Ovary (tissue), 9 donors: Measurements from ENCODE around the gene PPP2R5D. TPM values are rescaled to one million over a fixed set of nuclear protein-coding genes. Genes with fewer than 3 reads are reported as not detected.
"Not testable (repeated sequence)": the region's sequence is repeated elsewhere in the genome, so short reads cannot be mapped to it uniquely, and the experiment has no call there.

Experiments used
- DNase-seq, 5 donors: peaks; one replicate each; pipeline ENCODE4 v3.0.0-alpha.2; 2019 to 2020
- H3K27ac ChIP-seq, 2 donors: fragments of 200-600 bp; one replicate each; pipeline versions ENCODE4 v1.5.1 to v1.8.0; 2019 to 2022
- H3K27me3 ChIP-seq: fragments of 200-600 bp; one replicate; pipeline ENCODE4 v1.8.0; 2022
- H3K36me3 ChIP-seq: fragments of 200-600 bp; sonication (generic); one replicate; pipeline ENCODE4 v1.5.1; 2019
- H3K4me1 ChIP-seq: one replicate; pipeline ENCODE4 v1.8.1; 2013; ENCODE audit warnings: mild to moderate bottlenecking, moderate library complexity; ENCODE audit not compliant: insufficient read depth
- H3K4me3 ChIP-seq: fragments of 200-600 bp; sonication (generic); one replicate; pipeline ENCODE4 v1.5.1; 2017
- H3K9me3 ChIP-seq, 2 donors: fragments of 200-600 bp in 1 of 2; sonication (generic) in 1 of 2; one replicate each; pipeline versions ENCODE4 v1.5.1 to v1.8.1; 2013 to 2019; ENCODE audit warnings: mild to moderate bottlenecking in 1 of 2, moderate library complexity in 1 of 2
- CTCF ChIP-seq, 3 donors: fragments of 450-650 bp in 2 of 3; fragments of 200-600 bp in 1 of 3; IDR thresholded peaks; one replicate each; pipeline versions ENCODE4 v1.5.1 to v1.8.0; 2016 to 2022; ENCODE audit warnings: antibody characterized with exemption in 3 of 3, mild to moderate bottlenecking in 1 of 3
- EP300 ChIP-seq: sonication (generic); formaldehyde crosslinking; IDR thresholded peaks from one replicate; pipeline ENCODE4 v1.6.1; 2017; ENCODE audit warnings: antibody characterized with exemption
- POLR2A ChIP-seq: fragments of 450-650 bp; IDR thresholded peaks from one replicate; pipeline ENCODE4 v1.6.1; 2017; ENCODE audit warnings: antibody characterized with exemption, mild to moderate bottlenecking, moderate library complexity
- WGBS, 3 donors: extraction: QIAGEN DNeasy Blood & Tissue Kit in 1 of 3; methylation state at CpG; one replicate each; pipeline versions ENCODE4 v1.1.5 to v1.1.7; 2013 to 2017; 5-methylcytosine and 5-hydroxymethylcytosine counted together
- intact Hi-C, 4 donors: fragments of 100-400 bp; cut with DNase I; formaldehyde crosslinking; loops; one replicate each; pipeline versions ENCODE4 v1.11.0 to v1.15.1; 2022 to 2023
- polyA plus RNA-seq, 2 donors: library from polyadenylated mRNA; stranded (reverse); fragments of 200-250 nt in 1 of 2; fragments of 350-450 nt in 1 of 2; fragmentation: Illumina TruSeq in 1 of 2; extraction: RNeasy Lipid Tissue Mini Kit (QIAGEN cat#74804) in 1 of 2; gene quantifications; one replicate each; pipeline ENCODE4 v1.2.3, GENCODE V29; 2013 to 2014
- total RNA-seq, 7 donors: library from RNA; depleted of rRNA in 2 of 7; stranded (reverse); fragments of >200 nt in 2 of 7; fragmentation: NEBNext Ultra II Directional in 3 of 7; extraction: Animal tissue kit (Norgen Biotek cat#: 25700) in 3 of 7; gene quantifications; one replicate each; pipeline versions ENCODE4 v1.1.0 to v1.2.4, GENCODE V29; 2016 to 2023
- donor health status: DM: no; HTN: no; CAD: no; lungs with moderate emphysema.
- donor health status: DM: no; HTN: no; CAD: no.
- donor health status: Bipolar disorder and iron deficiency.
- donor health status: DM: yes; HTN: yes; CAD: no.
- donor health status: DM: no; HTN: no; CAD: no.
- donor health status: DM: yes; HTN: yes; CAD: no.

Gene PPP2R5D
- total and polyA plus RNA-seq, 9 donors = 20.4 to 78.1 (median 34.1) TPM

- H3K4me1 ChIP-seq = no peaks in the 10 kb centered on the region
- no peak overlapping the region for H3K27ac ChIP-seq
- TF ChIP-seq CTCF (IDR thresholded peaks at IDR 0.05) = no peak
- no peak for TF ChIP-seq EP300
- TF ChIP-seq POLR2A = no peak
- WGBS, 3 donors = 78 to 89% (median 85%) methylated on average over 2 of the region's 2 CpGs
- H3K4me3 ChIP-seq = no peak overlapping the region
- H3K36me3 ChIP-seq = no peaks in the 10 kb centered on the region
- no peaks in the 10 kb centered on the region for H3K27me3 ChIP-seq
- no peaks in the 10 kb centered on the region for H3K9me3 ChIP-seq
- intact Hi-C loops = no loop called here
- DNase-seq = no peak
Measured at GRCh38 chr6:42993445-42993844, 9.1 kb downstream of the PPP2R5D start.

DNA sequence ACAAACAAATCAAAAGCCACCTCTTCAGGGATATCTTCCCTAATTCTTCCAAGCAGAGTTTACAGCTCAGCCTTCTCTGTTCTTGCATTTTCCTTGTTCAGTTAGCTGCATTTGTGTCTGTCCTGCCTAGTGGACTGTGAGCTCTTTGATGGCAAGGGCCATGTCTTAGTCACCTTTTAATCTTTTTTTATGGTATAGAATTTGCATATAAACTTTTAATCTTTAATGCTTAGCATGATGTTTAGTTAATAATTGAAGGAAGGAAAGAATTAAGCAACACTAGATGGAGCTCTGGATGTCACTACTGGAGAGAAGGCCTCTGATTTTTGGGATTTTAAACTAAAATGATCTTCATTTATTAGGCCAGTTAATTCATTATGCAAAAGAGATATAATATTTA is 12.1 kb downstream of the PPP2R5D start:
- no peaks in the 10 kb centered on the region for H3K27me3 ChIP-seq
- H3K36me3 ChIP-seq = no peaks in the 10 kb centered on the region
- no peaks in the 10 kb centered on the region for H3K9me3 ChIP-seq
- no peak for TF ChIP-seq EP300
- H3K4me1 ChIP-seq = no peaks in the 10 kb centered on the region
- intact Hi-C loops = no loop called here
- no peak overlapping the region for H3K4me3 ChIP-seq
- DNase-seq = no peak
- H3K27ac ChIP-seq = no peak overlapping the region

- DNase-seq, intact Hi-C loops, H3K4me1 ChIP-seq, H3K36me3 ChIP-seq, H3K9me3 ChIP-seq, H3K27ac ChIP-seq, H3K27me3 ChIP-seq, H3K4me3 ChIP-seq: not testable (repeated sequence)
- 92 to 97% (median 94%) methylated on average over 9 of the region's 9 CpGs for WGBS, 3 donors
Measured at GRCh38 chr6:42998205-42998604, 13.8 kb downstream of the PPP2R5D start.

DNA sequence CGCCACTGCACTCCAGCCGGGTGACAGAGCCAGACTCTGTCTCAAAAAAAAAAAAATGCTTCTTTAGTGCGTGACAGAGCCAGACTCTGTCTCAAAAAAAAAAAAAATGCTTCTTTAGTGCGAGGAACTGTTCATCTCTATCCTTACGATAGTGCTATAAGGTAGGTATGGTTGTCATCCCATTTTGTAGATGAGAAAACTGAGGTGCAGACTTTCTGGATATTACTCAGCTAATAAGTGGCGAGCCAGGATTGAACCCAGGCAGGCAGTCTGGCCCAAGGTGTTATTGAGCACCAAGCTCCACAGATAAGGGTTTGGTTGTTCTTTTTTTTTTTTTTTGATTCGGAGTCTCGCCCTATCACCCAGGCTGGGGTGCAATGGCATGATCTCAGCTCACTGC is 17.5 kb downstream of the PPP2R5D start:
- Histone ChIP-seq H3K36me3 (no peaks in the 10 kb centered on the region), H3K9me3 (no peaks in the 10 kb centered on the region), H3K27me3 (no peaks in the 10 kb centered on the region), H3K4me3 (no peak overlapping the region), H3K27ac (no peak overlapping the region), H3K4me1 (no peaks in the 10 kb centered on the region)
- DNase-seq = no peak
- intact Hi-C loops = no loop called here
- WGBS, 3 donors = 95 to 98% (median 95%) methylated on average over 8 of the region's 8 CpGs
- TF ChIP-seq EP300 = no peak
- TF ChIP-seq POLR2A = no peak
- no peak for TF ChIP-seq CTCF (IDR thresholded peaks at IDR 0.05)

DNA sequence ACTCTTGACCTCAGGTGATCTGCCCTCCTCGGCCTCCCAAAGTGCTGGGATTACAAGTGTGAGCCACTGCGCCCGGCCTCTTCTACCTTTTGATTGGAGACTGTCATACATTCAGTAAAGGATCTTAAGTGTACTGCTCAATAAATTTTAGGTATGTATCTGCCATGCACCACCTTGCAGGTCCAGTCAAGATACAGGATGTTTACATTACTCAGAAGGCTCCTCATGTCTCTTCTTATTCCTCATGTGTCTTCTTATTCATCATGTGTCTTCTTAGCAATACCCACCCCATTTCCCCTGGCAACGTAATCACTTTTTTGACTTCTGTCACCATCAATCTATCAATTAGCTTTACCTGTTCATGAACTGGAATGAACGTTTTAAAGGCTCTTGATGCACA is 21.5 kb downstream of the PPP2R5D start:
- Histone ChIP-seq H3K27ac (no peak overlapping the region), H3K36me3 (no peaks in the 10 kb centered on the region), H3K4me3 (no peak overlapping the region), H3K27me3 (no peaks in the 10 kb centered on the region), H3K4me1 (no peaks in the 10 kb centered on the region), H3K9me3 (no peaks in the 10 kb centered on the region)
- 84 to 87% (median 85%) methylated on average over 5 of the region's 5 CpGs for WGBS, 3 donors
- no peak for DNase-seq
- intact Hi-C loops = no loop called here
- TF ChIP-seq CTCF (IDR thresholded peaks at IDR 0.05) (no peak), EP300 (no peak), POLR2A (no peak)

GRCh38 chr6:43006251-43006650 is 21.9 kb downstream of the PPP2R5D start:
- H3K4me3 ChIP-seq = no peak overlapping the region
- no peak for DNase-seq
- no peaks in the 10 kb centered on the region for H3K4me1 ChIP-seq
- TF ChIP-seq EP300 = no peak
- no peak for TF ChIP-seq CTCF (IDR thresholded peaks at IDR 0.05)
- no peak for TF ChIP-seq POLR2A
- H3K9me3 ChIP-seq = no peaks in the 10 kb centered on the region
- intact Hi-C loops = no loop called here
- 88 to 91% (median 89%) methylated on average over 11 of the region's 11 CpGs for WGBS, 3 donors
- no peak overlapping the region for H3K27ac ChIP-seq
- no peaks in the 10 kb centered on the region for H3K36me3 ChIP-seq
- H3K27me3 ChIP-seq = no peaks in the 10 kb centered on the region
